ENCODE data around the gene CYP4F12. TPM values are rescaled to one million over a fixed set of nuclear protein-coding genes. Genes with fewer than 3 reads are reported as not detected.
"Not testable (repeated sequence)": the region's sequence is repeated elsewhere in the genome, so short reads cannot be mapped to it uniquely, and the experiment has no call there.

The CYP4F12 gene
- polyA plus RNA-seq, 12 donors, result 0.20 to 9.4 (median 0.73) TPM; not detected in 1

- DNase-seq, result no peak
Measured at GRCh38 chr19:15649526-15649925, 23.4 kb upstream of the CYP4F12 start.

- not testable (repeated sequence) for DNase-seq
Measured at GRCh38 chr19:15650123-15650522, 22.8 kb upstream of the CYP4F12 start.

GRCh38 chr19:15651791-15652190, 21.1 kb upstream of the CYP4F12 start:
- DNase-seq, result no peak

GRCh38 chr19:15652559-15653278, 20.2 kb upstream of the CYP4F12 start:
- DNase-seq, result no peak

- no peak for DNase-seq
Measured at GRCh38 chr19:15656467-15656866, 16.4 kb upstream of the CYP4F12 start.

GRCh38 chr19:15663247-15663646, 9.6 kb upstream of the CYP4F12 start:
- no peak for DNase-seq

- DNase-seq, result no peak
Measured at GRCh38 chr19:15666186-15666585, 6.7 kb upstream of the CYP4F12 start.

- DNase-seq, result no peak
Measured at GRCh38 chr19:15666883-15667282, 6.0 kb upstream of the CYP4F12 start.

GRCh38 chr19:15669440-15669839, 3.4 kb upstream of the CYP4F12 start:
- DNase-seq, result no peak

- no peak for DNase-seq
Measured at GRCh38 chr19:15669891-15670290, 3.0 kb upstream of the CYP4F12 start.

- DNase-seq, result no peak
Measured at GRCh38 chr19:15671237-15671821, 1.6 kb upstream of the CYP4F12 start.

GRCh38 chr19:15671891-15672579, 852 bp upstream of the CYP4F12 start:
- DNase-seq, result peak; percentile 21

- no peak for DNase-seq
Measured at GRCh38 chr19:15673176-15673654, 328 bp downstream of the CYP4F12 start.

- no peak for DNase-seq
Measured at GRCh38 chr19:15675560-15675959, 2.7 kb downstream of the CYP4F12 start.

GRCh38 chr19:15679089-15679488, 6.2 kb downstream of the CYP4F12 start:
- DNase-seq, result no peak

- DNase-seq, result not testable (repeated sequence)
Measured at GRCh38 chr19:15679865-15680264, 7.0 kb downstream of the CYP4F12 start.

GRCh38 chr19:15680478-15681322, 7.8 kb downstream of the CYP4F12 start:
- DNase-seq, result no peak

GRCh38 chr19:15683411-15683810, 10.5 kb downstream of the CYP4F12 start:
- no peak for DNase-seq

GRCh38 chr19:15684828-15685227, 11.9 kb downstream of the CYP4F12 start:
- DNase-seq, result no peak

- DNase-seq, result no peak
Measured at GRCh38 chr19:15696654-15697194, 23.8 kb downstream of the CYP4F12 start.

- DNase-seq, result no peak
Measured at GRCh38 chr19:15701757-15702533, 29.1 kb downstream of the CYP4F12 start.
